OCI-LY7 (cell line): ENCODE data around the gene F8A3. TPM values are rescaled to one million over a fixed set of nuclear protein-coding genes. Genes with fewer than 3 reads are reported as not detected.
"Not testable (repeated sequence)": the region's sequence is repeated elsewhere in the genome, so short reads cannot be mapped to it uniquely, and the experiment has no call there.

ENCODE experiments used
- BruUV-seq: library from RNA; stranded (reverse); fragments of 400-500 nt; replicated peaks from 2 replicates; lab custom pipeline; 2021; lab: Mats Ljungman, UMichigan
- CTCF ChIA-PET: fragments of 300-600 bp; sonication (Branson Sonifier 250); formaldehyde crosslinking; loops from one replicate; lab custom pipeline; 2022; ENCODE audit warnings: antibody characterized with exemption; ENCODE audit not compliant: unreplicated experiment; lab: Charles Lee
- POLR2A ChIA-PET: fragments of 300-600 bp; sonication (Branson Sonifier 250); formaldehyde crosslinking; loops from one replicate; lab custom pipeline; 2022; ENCODE audit warnings: antibody characterized with exemption; lab: Charles Lee
- DNase-seq: peaks from one replicate; pipeline ENCODE4 v3.0.0-alpha.2; 2015; ENCODE audit warnings: low spot score
- H2AFZ ChIP-seq: fragments of 200-600 bp; sonication (generic), shearing (Covaris generic); 2 replicates; pipeline ENCODE4 v1.6.1; 2014; ENCODE audit warnings: mild to moderate bottlenecking, antibody characterized with exemption, low read length, moderate library complexity
- H3K27ac ChIP-seq: fragments of 200-600 bp; sonication (generic); 2 replicates; pipeline ENCODE4 v1.5.1; 2014; ENCODE audit warnings: mixed run types, low read depth, mild to moderate bottlenecking, moderate library complexity, low read length, inconsistent platforms; ENCODE audit not compliant: poor library complexity, severe bottlenecking
- H3K36me3 ChIP-seq: fragments of 200-600 bp; sonication (generic); 2 replicates; pipeline ENCODE4 v1.6.1; 2014; ENCODE audit warnings: mild to moderate bottlenecking, antibody characterized with exemption, low read length, moderate library complexity, mixed read lengths; ENCODE audit not compliant: insufficient read depth
- H3K4me1 ChIP-seq: fragments of 200-600 bp; sonication (generic); 2 replicates; pipeline ENCODE4 v1.5.1; 2014; ENCODE audit warnings: mild to moderate bottlenecking, low read length; ENCODE audit not compliant: insufficient read depth, poor library complexity, severe bottlenecking
- H3K4me2 ChIP-seq: fragments of 200-600 bp; sonication (generic); 2 replicates; pipeline ENCODE4 v1.6.1; 2014; ENCODE audit warnings: mild to moderate bottlenecking, low read length
- H3K4me3 ChIP-seq: fragments of 200-600 bp; sonication (generic); 2 replicates; pipeline ENCODE4 v1.5.1; 2014; ENCODE audit warnings: mild to moderate bottlenecking, low read depth, low read length; ENCODE audit not compliant: poor library complexity, severe bottlenecking
- H3K79me2 ChIP-seq: fragments of 200-600 bp; sonication (generic); 2 replicates; pipeline ENCODE4 v1.6.1; 2016; ENCODE audit warnings: low read depth, mild to moderate bottlenecking, low read length, moderate library complexity, mixed read lengths; ENCODE audit not compliant: insufficient read depth
- H3K9me2 ChIP-seq: fragments of 200-600 bp; sonication (generic); 2 replicates; pipeline ENCODE4 v1.6.1; 2016; ENCODE audit warnings: mild to moderate bottlenecking, low read length, mixed read lengths; ENCODE audit not compliant: insufficient read depth
- H3K9me3 ChIP-seq: fragments of 200-600 bp; sonication (generic); 2 replicates; pipeline ENCODE4 v1.6.1; 2014; ENCODE audit warnings: mild to moderate bottlenecking, mixed run types, low read length, mixed read lengths
- H4K20me1 ChIP-seq: fragments of 200-600 bp; sonication (generic); 2 replicates; pipeline ENCODE4 v1.6.1; 2014; ENCODE audit warnings: mild to moderate bottlenecking, antibody characterized with exemption, low read length, moderate library complexity, mixed read lengths; ENCODE audit not compliant: insufficient read depth
- intact Hi-C: fragments of 100-400 bp; cut with micrococcal nuclease; formaldehyde crosslinking; loops from one replicate; pipeline ENCODE4 v1.10.0; 2022; ENCODE audit not compliant: unreplicated experiment
- total RNA-seq, 2 experiments: library from RNA; depleted of rRNA in 1 of 2; stranded (reverse); fragments of >200 nt in 1 of 2; shearing (Covaris generic) in 1 of 2; gene quantifications; 2 replicates each; pipeline ENCODE4 v1.2.3, GENCODE V29; 2014 to 2022
- TF ChIP-seq, protein P1 (sequence below): fragments of 200-600 bp; sonication (generic); conservative IDR thresholded peaks from 2 replicates; pipeline ENCODE4 v1.5.1; 2014; ENCODE audit warnings: mild to moderate bottlenecking, antibody characterized with exemption, low read length, moderate library complexity, mixed read lengths

Gene F8A3
- total RNA-seq, 2 experiments from 2014 or later, result 1.6 to 5.8 TPM

DNA sequence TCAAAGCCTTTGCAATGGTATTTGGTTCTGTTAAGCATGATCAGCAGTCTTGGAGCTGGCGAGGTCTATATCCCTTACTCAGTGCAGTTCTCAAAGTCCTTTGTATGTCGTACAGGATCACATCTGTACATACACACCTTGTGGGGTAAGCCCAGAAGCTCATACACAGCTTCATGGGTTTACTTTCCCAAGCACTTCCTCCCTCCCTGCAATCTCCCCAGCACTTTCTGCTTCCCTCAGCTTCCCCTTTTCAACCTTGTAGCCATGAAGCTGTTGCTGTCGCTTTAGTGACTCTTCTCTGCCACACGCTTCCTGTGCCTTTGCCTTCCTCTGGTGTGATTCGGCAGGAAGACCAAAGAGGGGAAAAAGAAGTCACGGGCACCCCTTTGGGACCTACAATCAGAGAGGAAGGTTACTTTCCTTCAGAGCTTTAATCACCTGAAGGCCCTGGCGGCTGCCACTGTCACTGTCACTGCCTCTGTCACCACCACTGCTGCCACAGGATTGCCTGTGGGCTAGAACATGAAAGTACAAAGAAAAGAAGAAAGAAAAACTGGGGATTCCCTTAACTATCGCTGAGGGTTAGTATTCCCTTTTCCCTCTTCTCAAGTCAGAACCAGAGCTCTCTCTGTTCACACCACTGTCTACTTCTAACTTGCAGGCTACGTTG is 8.0 kb upstream of the F8A3 start:
- H4K20me1 ChIP-seq, H3K79me2 ChIP-seq, BruUV-seq, CTCF ChIA-PET, H2AFZ ChIP-seq, H3K27ac ChIP-seq, H3K4me1 ChIP-seq, POLR2A ChIA-PET, intact Hi-C loops, H3K36me3 ChIP-seq, H3K9me2 ChIP-seq, DNase-seq, H3K9me3 ChIP-seq, H3K4me3 ChIP-seq, H3K4me2 ChIP-seq: not testable (repeated sequence)

DNA sequence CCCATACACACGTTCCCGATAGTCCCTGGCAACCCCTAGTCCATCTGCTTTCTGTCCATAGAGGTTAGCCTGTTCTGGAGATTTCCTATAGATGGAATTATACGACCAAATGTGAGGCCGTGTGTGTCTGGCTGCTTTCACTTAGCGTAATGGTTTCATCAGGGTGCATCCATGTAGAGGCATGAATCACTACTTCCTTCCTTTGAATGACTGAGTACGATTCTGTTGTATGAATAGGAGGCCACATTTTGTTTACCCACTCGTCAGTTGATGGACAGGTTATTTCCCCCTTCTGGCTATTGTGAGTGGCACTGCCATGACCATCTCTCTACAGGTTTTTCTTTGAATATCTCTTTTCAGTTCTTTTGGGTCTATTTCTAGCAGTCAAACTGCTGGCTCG is 2.1 kb upstream of the F8A3 start:
- H3K4me3 ChIP-seq, CTCF ChIA-PET, intact Hi-C loops, H3K27ac ChIP-seq, DNase-seq, H3K4me2 ChIP-seq, H2AFZ ChIP-seq, BruUV-seq, H3K9me3 ChIP-seq, H3K4me1 ChIP-seq, POLR2A ChIA-PET, H3K36me3 ChIP-seq, H3K79me2 ChIP-seq, H3K9me2 ChIP-seq, H4K20me1 ChIP-seq: not testable (repeated sequence)

DNA sequence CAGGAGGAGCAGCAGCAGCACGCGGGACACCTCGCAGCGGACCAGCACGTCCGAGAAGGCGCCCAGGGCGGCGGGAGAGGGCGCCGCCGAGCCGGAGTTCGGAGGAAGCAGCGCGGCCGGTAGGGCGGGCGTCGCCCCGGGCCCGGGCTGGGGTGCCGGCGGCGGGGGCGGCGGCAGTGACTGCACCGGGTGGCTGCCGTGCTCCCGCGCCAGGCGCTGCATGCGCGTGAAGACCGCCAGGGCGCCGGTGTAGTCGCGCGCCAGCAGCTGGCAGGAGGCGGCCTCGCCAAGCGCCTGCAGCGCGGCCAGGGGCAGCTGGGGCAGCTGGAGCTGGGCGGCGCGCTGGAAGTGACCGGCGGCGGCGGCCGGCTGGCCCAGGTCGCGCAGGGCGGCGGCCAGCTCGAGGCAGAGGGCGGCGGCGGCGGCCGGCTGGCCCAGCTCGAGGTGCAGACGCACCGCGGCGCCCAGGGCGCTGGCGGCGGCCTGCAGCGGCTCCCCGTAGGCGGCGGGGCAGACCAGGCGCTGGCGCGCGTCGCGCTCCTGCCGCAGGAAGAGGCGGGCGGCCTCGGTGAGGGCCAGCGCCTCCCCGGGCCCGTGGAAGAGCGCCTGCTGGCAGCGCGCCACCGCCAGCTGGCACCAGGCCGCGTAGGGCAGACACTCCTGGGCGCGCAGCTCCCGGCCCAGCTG is 516 bp downstream of the F8A3 start:
- H3K4me2 ChIP-seq, H3K36me3 ChIP-seq, H3K79me2 ChIP-seq, DNase-seq, BruUV-seq, intact Hi-C loops, POLR2A ChIA-PET, H3K4me1 ChIP-seq, H3K27ac ChIP-seq, H3K4me3 ChIP-seq, H2AFZ ChIP-seq, H3K9me3 ChIP-seq, H4K20me1 ChIP-seq, CTCF ChIA-PET, H3K9me2 ChIP-seq: not testable (repeated sequence)

DNA sequence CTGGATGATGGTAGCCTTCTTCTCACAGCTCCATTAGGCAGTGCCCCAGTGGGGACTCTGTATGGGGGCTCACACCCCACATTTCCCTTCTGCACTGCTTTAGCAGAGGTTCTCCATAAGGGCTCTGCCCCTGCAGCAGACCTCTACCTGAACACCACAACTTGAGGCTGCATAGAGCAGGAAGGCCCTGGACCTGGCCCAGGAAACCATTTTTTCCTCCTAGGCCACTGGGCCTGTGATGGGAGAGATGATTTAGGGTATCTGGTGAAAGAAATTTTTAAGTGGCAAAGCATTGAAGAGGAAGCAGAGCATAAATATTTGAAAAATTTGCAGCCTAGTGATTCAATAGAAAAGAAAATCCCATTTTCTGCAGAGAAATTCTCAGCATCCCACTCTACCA is 17.3 kb downstream of the F8A3 start:
- H3K4me3 ChIP-seq, result no peak overlapping the region
- H3K9me2 ChIP-seq, result no peaks in the 10 kb centered on the region
- H2AFZ ChIP-seq, result no peak overlapping the region
- H3K4me2 ChIP-seq, result no peak overlapping the region
- no peaks in the 10 kb centered on the region for H3K4me1 ChIP-seq
- BruUV-seq, result no TSS peak
- intact Hi-C loops, result no loop called here
- H3K27ac ChIP-seq, result no peak overlapping the region
- TF ChIP-seq, protein P1, sequence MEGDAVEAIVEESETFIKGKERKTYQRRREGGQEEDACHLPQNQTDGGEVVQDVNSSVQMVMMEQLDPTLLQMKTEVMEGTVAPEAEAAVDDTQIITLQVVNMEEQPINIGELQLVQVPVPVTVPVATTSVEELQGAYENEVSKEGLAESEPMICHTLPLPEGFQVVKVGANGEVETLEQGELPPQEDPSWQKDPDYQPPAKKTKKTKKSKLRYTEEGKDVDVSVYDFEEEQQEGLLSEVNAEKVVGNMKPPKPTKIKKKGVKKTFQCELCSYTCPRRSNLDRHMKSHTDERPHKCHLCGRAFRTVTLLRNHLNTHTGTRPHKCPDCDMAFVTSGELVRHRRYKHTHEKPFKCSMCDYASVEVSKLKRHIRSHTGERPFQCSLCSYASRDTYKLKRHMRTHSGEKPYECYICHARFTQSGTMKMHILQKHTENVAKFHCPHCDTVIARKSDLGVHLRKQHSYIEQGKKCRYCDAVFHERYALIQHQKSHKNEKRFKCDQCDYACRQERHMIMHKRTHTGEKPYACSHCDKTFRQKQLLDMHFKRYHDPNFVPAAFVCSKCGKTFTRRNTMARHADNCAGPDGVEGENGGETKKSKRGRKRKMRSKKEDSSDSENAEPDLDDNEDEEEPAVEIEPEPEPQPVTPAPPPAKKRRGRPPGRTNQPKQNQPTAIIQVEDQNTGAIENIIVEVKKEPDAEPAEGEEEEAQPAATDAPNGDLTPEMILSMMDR, result no peak
- ChIA-PET POLR2A (no interaction called here), CTCF (no interaction called here)
- H3K9me3 ChIP-seq, result no peaks in the 10 kb centered on the region
- no peaks in the 10 kb centered on the region for H3K36me3 ChIP-seq
- H3K79me2 ChIP-seq, result no peaks in the 10 kb centered on the region
- DNase-seq, result no peak
- H4K20me1 ChIP-seq, result no peaks in the 10 kb centered on the region
